H1 (cell line): Measurements from ENCODE around the gene SYPL1. TPM values are rescaled to one million over a fixed set of nuclear protein-coding genes. Genes with fewer than 3 reads are reported as not detected.

Experiments
- CTCF ChIA-PET: fragments of 300-600 bp; sonication (Branson Sonifier 250); formaldehyde crosslinking; loops from one replicate; lab custom pipeline; 2021; ENCODE audit not compliant: partially characterized antibody; lab: Charles Lee
- POLR2A ChIA-PET: fragments of 300-600 bp; sonication (Branson Sonifier 250); formaldehyde crosslinking; loops from one replicate; lab custom pipeline; 2021; ENCODE audit warnings: inconsistent platforms; ENCODE audit not compliant: partially characterized antibody; lab: Charles Lee
- DNase-seq, 2 experiments: peaks; one replicate each; pipeline versions ENCODE4 v3.0.0 to v3.0.0-alpha.2; 2010 to 2022; ENCODE audit warnings: low spot score in 2 of 2, low read depth in 1 of 2, mixed read lengths in 1 of 2
- FAIRE-seq: peaks from 2 replicates; lab custom pipeline; 2011; peaks lifted over from hg19 to GRCh38; lab: Jason Lieb, UNC
- H2AFZ ChIP-seq: 2 replicates; pipeline ENCODE4 v1.8.1; 2012; ENCODE audit warnings: low read length, inconsistent platforms
- H2AK5ac ChIP-seq: 2 replicates; pipeline ENCODE4 v1.6.1; 2013; ENCODE audit warnings: low read depth, low read length
- H2BK120ac ChIP-seq: replicated peaks from 2 replicates; pipeline ENCODE3; 2013; ENCODE audit warnings: low read depth, low read length, inconsistent platforms
- H2BK12ac ChIP-seq: 2 replicates; pipeline ENCODE4 v1.6.1; 2013; ENCODE audit warnings: low read depth, low read length
- H2BK15ac ChIP-seq: 2 replicates; pipeline ENCODE4 v1.6.1; 2013; ENCODE audit warnings: low read length
- H2BK20ac ChIP-seq: 2 replicates; pipeline ENCODE4 v1.6.1; 2013; ENCODE audit warnings: low read length
- H2BK5ac ChIP-seq: 2 replicates; pipeline ENCODE4 v1.6.1; 2013; ENCODE audit warnings: low read depth, low read length
- H3K14ac ChIP-seq: 2 replicates; pipeline ENCODE4 v1.6.1; 2013; ENCODE audit warnings: inconsistent platforms; ENCODE audit not compliant: insufficient read length
- H3K18ac ChIP-seq: 2 replicates; pipeline ENCODE4 v1.6.1; 2013; ENCODE audit warnings: low read length; ENCODE audit errors: extremely low read depth
- H3K23ac ChIP-seq: 2 replicates; pipeline ENCODE4 v1.6.1; 2013; ENCODE audit warnings: inconsistent platforms; ENCODE audit not compliant: insufficient read length
- H3K23me2 ChIP-seq: 2 replicates; pipeline ENCODE4 v1.6.1; 2013; ENCODE audit warnings: low read depth, low read length
- H3K27ac ChIP-seq: 2 replicates; pipeline ENCODE4 v1.6.1; 2011; ENCODE audit warnings: low read depth, low read length, inconsistent platforms
- H3K27me3 ChIP-seq, 4 experiments: replicated peaks in 1 of 4; 1 replicate in 1 of 4; 2 replicates in 3 of 4; pipeline versions ENCODE4 v1.6.1 to v1.8.1; 2011 to 2013; ENCODE audit warnings: low read length in 3 of 4, mild to moderate bottlenecking in 3 of 4, inconsistent platforms in 2 of 4, mixed read lengths in 2 of 4, moderate library complexity in 1 of 4; ENCODE audit not compliant: control insufficient read depth in 3 of 4, insufficient read depth in 3 of 4; ENCODE audit errors: extremely low read depth in 1 of 4
- H3K36me3 ChIP-seq, 4 experiments: 2 replicates each; pipeline versions ENCODE4 v1.6.1 to v1.8.1; 2011 to 2013; ENCODE audit warnings: mild to moderate bottlenecking in 4 of 4, low read length in 3 of 4, moderate library complexity in 2 of 4, control low read depth in 1 of 4, inconsistent platforms in 1 of 4; ENCODE audit not compliant: insufficient read depth in 4 of 4, control insufficient read depth in 2 of 4
- H3K4ac ChIP-seq: replicated peaks from 2 replicates; pipeline ENCODE3; 2013; ENCODE audit warnings: low read length, low read depth, mixed read lengths, inconsistent platforms; ENCODE audit not compliant: insufficient read length
- H3K4me1 ChIP-seq, 4 experiments: replicated peaks in 1 of 4; 1 replicate in 1 of 4; 2 replicates in 3 of 4; pipeline versions ENCODE4 v1.6.1 to v1.8.1; 2011 to 2013; ENCODE audit warnings: low read length in 3 of 4, inconsistent platforms in 2 of 4, mixed read lengths in 1 of 4; ENCODE audit not compliant: insufficient read depth in 4 of 4, control insufficient read depth in 3 of 4
- H3K4me2 ChIP-seq, 2 experiments: 2 replicates each; pipeline versions ENCODE4 v1.6.1 to v1.8.1; 2011 to 2013; ENCODE audit warnings: low read depth in 2 of 2, low read length in 2 of 2, control low read depth in 1 of 2, inconsistent platforms in 1 of 2, mild to moderate bottlenecking in 1 of 2; ENCODE audit not compliant: insufficient read depth in 1 of 2
- H3K4me3 ChIP-seq, 4 experiments: fragments of 200-600, 300-600 bp in 1 of 4; sonication (generic), shearing (Covaris generic), sonication (Bioruptor Twin) in 1 of 4; 2 replicates each; pipeline versions ENCODE4 v1.5.1 to v1.8.1; 2011 to 2016; ENCODE audit warnings: low read length in 4 of 4, low read depth in 3 of 4, control low read depth in 2 of 4, inconsistent platforms in 2 of 4, mild to moderate bottlenecking in 2 of 4, mixed read lengths in 1 of 4, moderate library complexity in 1 of 4; ENCODE audit not compliant: insufficient read depth in 2 of 4; ENCODE audit errors: extremely low read depth in 1 of 4
- H3K56ac ChIP-seq: replicated peaks from 2 replicates; pipeline ENCODE3; 2013; ENCODE audit warnings: low read depth, mild to moderate bottlenecking, mixed read lengths, low read length, inconsistent platforms; ENCODE audit not compliant: insufficient read length
- H3K79me1 ChIP-seq: 2 replicates; pipeline ENCODE4 v1.6.1; 2013; ENCODE audit warnings: low read depth, low read length, control low read depth
- H3K79me2 ChIP-seq, 2 experiments: 2 replicates each; pipeline versions ENCODE4 v1.6.1 to v1.8.1; 2012 to 2013; ENCODE audit warnings: low read length in 2 of 2, mild to moderate bottlenecking in 2 of 2, inconsistent platforms in 1 of 2; ENCODE audit not compliant: insufficient read depth in 2 of 2, control insufficient read depth in 1 of 2
- H3K9ac ChIP-seq, 4 experiments: replicated peaks in 1 of 4; 1 replicate in 1 of 4; 2 replicates in 3 of 4; pipeline versions ENCODE4 v1.6.1 to v1.8.1; 2011 to 2013; ENCODE audit warnings: low read depth in 3 of 4, low read length in 3 of 4, control low read depth in 2 of 4, mild to moderate bottlenecking in 2 of 4, moderate library complexity in 2 of 4, inconsistent platforms in 1 of 4; ENCODE audit errors: extremely low read depth in 1 of 4
- H3K9me3 ChIP-seq, 2 experiments: 2 replicates each; pipeline versions ENCODE4 v1.6.1 to v1.8.1; 2012 to 2013; ENCODE audit warnings: mild to moderate bottlenecking in 2 of 2, moderate library complexity in 2 of 2, control low read depth in 1 of 2, inconsistent platforms in 1 of 2, low read depth in 1 of 2, low read length in 1 of 2, mixed read lengths in 1 of 2; ENCODE audit not compliant: insufficient read depth in 2 of 2
- H4K20me1 ChIP-seq, 2 experiments: replicated peaks in 1 of 2; 2 replicates each; pipeline versions ENCODE3 to v1.8.1; 2011 to 2013; ENCODE audit warnings: inconsistent platforms in 2 of 2, low read length in 2 of 2, mild to moderate bottlenecking in 1 of 2; ENCODE audit not compliant: insufficient read depth in 2 of 2, control insufficient read depth in 1 of 2
- H4K5ac ChIP-seq: 2 replicates; pipeline ENCODE4 v1.6.1; 2013; ENCODE audit warnings: low read length, low read depth, mixed read lengths, inconsistent platforms; ENCODE audit not compliant: insufficient read length
- H4K8ac ChIP-seq: 2 replicates; pipeline ENCODE4 v1.8.0; 2013; ENCODE audit warnings: mild to moderate bottlenecking, moderate library complexity, low read length, inconsistent platforms; ENCODE audit not compliant: insufficient read depth; ENCODE audit errors: extremely low read depth
- H4K91ac ChIP-seq: replicated peaks from 2 replicates; pipeline ENCODE3; 2013; ENCODE audit warnings: low read length, mixed read lengths, inconsistent platforms; ENCODE audit not compliant: insufficient read length
- ASH2L ChIP-seq: fragments of 200-600, 300-600 bp; sonication (generic); IDR thresholded peaks from one replicate; pipeline ENCODE4 v1.7.1; 2017; ENCODE audit warnings: low read length
- BCL11A ChIP-seq, 2 experiments: IDR thresholded peaks; one replicate each; pipeline ENCODE4 v1.6.1; 2011; ENCODE audit warnings: low read depth in 2 of 2, low read length in 2 of 2, mild to moderate bottlenecking in 2 of 2
- CBX5 ChIP-seq: fragments of 300-800, 300-1000 bp; sonication (generic); IDR thresholded peaks from 2 replicates; pipeline ENCODE4 v1.7.1; 2016; ENCODE audit warnings: antibody characterized with exemption, low read length, low read depth
- HDAC6 ChIP-seq: IDR thresholded peaks from one replicate; pipeline ENCODE4 v1.7.1; 2012; ENCODE audit warnings: low read depth, mild to moderate bottlenecking, inconsistent platforms, low read length, moderate library complexity
- SP4 ChIP-seq: IDR thresholded peaks from 2 replicates; pipeline ENCODE4 v1.6.1; 2012; ENCODE audit warnings: low read length, inconsistent platforms
- TAF1 ChIP-seq: IDR thresholded peaks from 2 replicates; pipeline ENCODE4 v1.6.1; 2011; ENCODE audit warnings: mild to moderate bottlenecking, low read depth, low read length
- ZNF274 ChIP-seq: IDR thresholded peaks from 2 replicates; pipeline ENCODE4 v1.7.0; 2012; ENCODE audit warnings: low read length, borderline replicate concordance; ENCODE audit errors: extremely low read depth
- WGBS, 2 experiments: shearing (Covaris generic) in 1 of 2; methylation state at CpG; one replicate each; pipeline versions ENCODE4 v1.1.6 to v1.1.7; 2013 to 2015; ENCODE audit warnings: low lambda C conversion rate in 2 of 2, mixed read lengths in 2 of 2, inconsistent platforms in 1 of 2, low coverage in 1 of 2, missing lambda C conversion rate in 1 of 2; ENCODE audit not compliant: insufficient replicate concordance in 2 of 2, insufficient coverage in 1 of 2, insufficient read length in 1 of 2; ENCODE audit errors: extremely low coverage in 1 of 2, missing lambda C conversion rate in 1 of 2; 5-methylcytosine and 5-hydroxymethylcytosine counted together
- polyA plus RNA-seq, 7 experiments: library from polyadenylated mRNA; depleted of rRNA in 3 of 7; stranded (reverse) in 5 of 7; unstranded in 2 of 7; fragments of >200 nt in 5 of 7; fragments of 200-250 nt in 2 of 7; gene quantifications; 1 replicate in 5 of 7; 2 replicates in 1 of 7; 4 replicates in 1 of 7; pipeline versions ENCODE4 v1.2.1 to v1.2.3, GENCODE V29; 2011 to 2013; ENCODE audit warnings: missing spikeins in 2 of 7, mixed read lengths in 2 of 7
- total RNA-seq: library from RNA; stranded (reverse); fragmentation: NEBNext Ultra II Directional; extraction: Animal tissue kit (Norgen Biotek cat#: 25700); gene quantifications from 2 replicates; pipeline ENCODE4 v1.2.1, GENCODE V29; 2021

The SYPL1 gene
- total and polyA plus RNA-seq, 2 of the 8 experiments (the other 6 are each of a cell fraction or from before 2014, with no cell fraction given) = 44.9 to 57.7 TPM

DNA sequence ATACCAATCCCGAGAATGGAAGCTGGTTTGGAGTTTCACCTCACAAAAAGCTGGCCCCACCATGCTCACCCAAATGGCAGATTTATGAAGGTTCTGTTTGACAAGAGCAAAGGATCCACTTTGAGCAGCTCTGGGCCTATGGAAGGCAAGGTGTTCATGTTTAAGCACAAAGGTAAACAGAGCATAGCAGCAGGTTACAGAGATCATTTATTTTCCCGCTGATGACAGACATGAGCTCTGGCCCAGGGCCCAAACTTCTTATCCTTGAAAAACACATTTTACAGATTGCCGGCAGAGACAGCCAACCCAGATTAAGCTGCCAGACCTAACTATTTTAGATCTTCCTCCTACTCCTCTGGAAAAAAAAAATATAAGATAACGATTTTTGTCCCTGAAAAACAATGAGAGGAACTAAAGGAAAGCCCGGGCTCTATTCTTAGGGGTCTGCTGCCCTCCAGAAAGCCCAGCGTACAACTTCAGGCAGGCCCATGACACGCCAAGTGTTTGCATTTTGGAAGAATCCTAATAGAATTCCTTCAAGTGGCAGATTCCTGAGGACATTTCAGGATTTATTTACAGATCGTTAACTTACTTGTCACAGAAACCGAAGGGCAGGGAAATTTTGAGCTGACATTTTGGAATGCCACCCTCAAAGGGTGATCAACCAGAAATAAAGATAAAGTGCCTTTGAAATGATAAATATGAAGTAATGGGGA, 40.0 kb downstream of the SYPL1 start:
- Histone ChIP-seq H3K14ac (no peak overlapping the region), H2AK5ac (no peak overlapping the region), H3K18ac (no peak overlapping the region), H4K8ac (no peak overlapping the region), H2BK15ac (no peak overlapping the region), H3K36me3 (no peaks in the 10 kb centered on the region), H3K4me2 (no peak overlapping the region), H3K79me1 (no peaks in the 10 kb centered on the region), H3K79me2 (no peaks in the 10 kb centered on the region), H4K5ac (no peak overlapping the region), H4K20me1 (no peaks in the 10 kb centered on the region), H3K4me3 (no peak overlapping the region), H3K56ac (no peak overlapping the region), H2BK120ac (no peak overlapping the region), H2AFZ (no peak overlapping the region), H3K23me2 (no peaks in the 10 kb centered on the region), H3K4ac (no peak overlapping the region), H4K91ac (no peak overlapping the region), H3K9me3 (no peaks in the 10 kb centered on the region), H3K27me3 (no peaks in the 10 kb centered on the region), H3K9ac (no peak overlapping the region), H2BK5ac (no peak overlapping the region), H3K23ac (no peak overlapping the region), H2BK12ac (no peak overlapping the region), H2BK20ac (no peak overlapping the region), H3K27ac (no peak overlapping the region), H3K4me1 (peaks cover 0 to 4% (median 2%) of the 10 kb centered on the region in 4 experiments; a peak in 1 of 7 replicates)
- TF ChIP-seq HDAC6 (no peak), CBX5 (no peak), TAF1 (no peak), ASH2L (no peak), BCL11A (IDR thresholded peaks at IDR 0.05; ENCODE audit: low read depth in 2 of 2, low read length in 2 of 2) (no peak), ZNF274 (no peak), SP4 (no peak)
- POLR2A ChIA-PET = interaction anchor here (0.7 to 3.8 kb wide), 2 partner anchors 10 to 63 kb away, joined by 3 to 15 read pairs; no protein-coding TSS in a partner anchor
- FAIRE-seq (no peak), DNase-seq (no peak)
- CTCF ChIA-PET = interaction anchor here (0.6 to 6.2 kb wide), 15 partner anchors 8 to 542 kb away, joined by 3 to 38 read pairs (median 3); no protein-coding TSS in a partner anchor
- WGBS, 2 experiments = 85% methylated on average over 9 of the region's 9 CpGs; no CpG with 5 or more reads in 1 of the 2 experiments
